Activated CD8-positive, alpha-beta memory T cell treated with anti-CD3 and anti-CD28 coated beads for 4 hours (primary cell): ENCODE results near the gene GRB14.
"Not testable (repeated sequence)": the region's sequence is repeated elsewhere in the genome, so short reads cannot be mapped to it uniquely, and the experiment has no call there.

Source experiments
- DNase-seq, 2 donors: peaks; one replicate each; pipeline ENCODE4 v3.0.0-alpha.2; 2020; ENCODE audit warnings: low read depth in 2 of 2

The GRB14 gene

DNA sequence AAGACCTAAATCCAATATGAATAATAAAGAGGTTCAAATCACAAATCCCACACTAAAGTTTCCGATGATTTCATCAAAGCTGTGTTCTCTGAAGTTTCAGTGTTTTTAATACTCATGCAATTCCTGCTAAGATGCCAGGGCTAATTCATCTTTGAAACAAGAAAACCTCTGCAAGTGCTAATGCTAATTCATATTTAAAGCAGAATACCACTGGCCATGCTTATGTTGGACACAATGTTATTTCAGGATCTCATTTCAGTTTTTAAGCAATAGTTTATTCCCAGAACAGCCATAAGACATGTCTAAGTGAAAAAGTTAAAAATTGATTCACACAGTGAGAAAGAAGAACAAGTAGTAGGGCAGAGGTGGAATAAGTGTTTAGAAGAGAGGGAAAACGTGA lies 62.8 kb downstream of the GRB14 start:
- DNase-seq: no peak

DNA sequence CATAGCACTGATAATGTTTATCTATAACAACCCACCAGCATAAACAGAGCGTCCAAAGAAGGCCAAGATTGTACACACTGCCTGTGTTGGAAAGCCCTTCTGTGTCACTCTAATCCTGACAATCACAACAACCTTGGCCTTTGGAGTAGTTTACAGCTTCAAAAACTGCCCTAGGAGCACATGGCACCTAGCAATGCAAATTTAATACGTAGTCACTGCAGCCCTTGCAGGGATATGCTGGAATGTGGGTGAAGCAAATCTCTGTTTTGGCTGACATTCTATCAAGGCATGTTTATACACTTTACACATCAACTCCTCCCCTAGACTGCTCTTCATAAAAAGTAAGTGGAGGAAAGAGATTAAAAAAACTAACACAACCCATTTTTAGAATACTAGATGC lies 66.8 kb downstream of the GRB14 start:
- DNase-seq: no peak

DNA sequence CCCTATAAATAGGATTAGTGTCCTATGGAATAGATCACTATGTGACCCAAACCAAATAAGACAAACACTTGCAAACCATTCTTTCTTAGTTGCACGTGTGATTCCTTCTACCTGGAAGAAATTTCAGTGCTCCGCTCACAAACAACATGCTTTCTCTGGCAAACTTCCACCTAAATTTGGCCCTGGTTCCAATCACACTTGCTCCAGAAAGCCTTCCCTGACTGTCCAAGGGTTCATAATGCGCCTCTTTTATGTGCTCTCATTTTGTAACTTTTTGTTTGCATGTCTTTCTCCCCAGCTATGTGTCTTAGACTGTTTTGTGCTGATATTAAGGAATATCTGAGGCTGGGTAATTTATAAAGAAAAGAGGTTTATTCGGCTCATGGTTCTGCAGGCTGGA lies 69.8 kb downstream of the GRB14 start:
- DNase-seq: no peak

DNA sequence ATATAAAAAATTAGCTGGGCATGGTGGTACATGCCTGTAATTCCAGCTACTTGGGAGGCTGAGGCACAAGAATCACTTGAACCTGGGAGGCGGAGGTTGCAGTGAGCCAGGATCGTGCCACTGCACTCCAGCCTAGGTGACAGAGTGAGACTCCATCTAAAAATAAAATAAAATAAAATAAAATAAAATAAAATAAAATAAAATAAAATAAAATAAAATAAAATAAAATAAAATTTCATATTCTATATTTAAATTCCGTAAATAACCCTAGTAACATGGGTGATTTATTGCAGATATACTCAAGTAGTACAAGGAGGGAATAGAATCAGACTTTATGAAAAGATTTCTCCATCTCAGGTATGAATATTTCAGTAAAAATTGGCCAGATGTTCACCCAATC lies 71.6 kb downstream of the GRB14 start:
- not testable (repeated sequence) for DNase-seq

DNA sequence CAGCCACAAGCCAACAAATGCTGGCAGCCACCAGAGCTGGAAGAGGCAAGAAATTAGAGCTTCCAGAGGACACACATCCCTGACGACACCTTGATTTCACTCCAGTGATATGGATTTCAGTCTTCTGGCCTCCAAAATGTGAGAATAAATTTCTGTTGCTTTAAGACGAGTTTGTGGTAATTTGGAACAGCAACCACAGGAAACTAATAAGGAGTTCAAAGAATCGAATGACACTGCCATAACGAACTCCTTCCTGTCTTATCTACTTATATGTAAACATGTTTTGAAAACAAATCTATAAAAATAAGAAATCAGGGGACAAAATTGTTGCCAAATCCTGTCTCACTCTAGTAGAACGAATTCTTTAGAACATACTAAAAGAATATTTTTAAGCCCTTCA lies 75.8 kb downstream of the GRB14 start:
- no peak for DNase-seq

DNA sequence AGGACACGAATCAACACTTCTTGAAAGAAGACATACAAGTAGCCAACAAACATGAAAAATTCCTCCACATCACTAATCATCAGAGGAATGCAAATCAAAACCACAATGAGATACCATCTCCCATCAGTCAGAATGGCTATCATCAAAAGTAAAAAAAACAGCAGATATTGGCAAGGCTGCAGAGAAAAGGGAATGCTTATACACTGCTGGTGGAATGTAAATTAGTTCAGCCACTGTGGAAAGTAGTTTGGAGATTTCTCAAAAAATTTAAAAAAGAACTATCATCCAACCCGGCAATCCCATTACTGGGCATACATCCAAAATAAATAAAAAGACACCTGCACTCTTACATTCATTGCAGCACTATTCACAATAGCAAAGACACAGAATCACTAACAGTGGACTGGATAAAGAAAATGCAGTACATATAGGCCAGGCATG lies 78.7 kb downstream of the GRB14 start:
- DNase-seq: no peak

DNA sequence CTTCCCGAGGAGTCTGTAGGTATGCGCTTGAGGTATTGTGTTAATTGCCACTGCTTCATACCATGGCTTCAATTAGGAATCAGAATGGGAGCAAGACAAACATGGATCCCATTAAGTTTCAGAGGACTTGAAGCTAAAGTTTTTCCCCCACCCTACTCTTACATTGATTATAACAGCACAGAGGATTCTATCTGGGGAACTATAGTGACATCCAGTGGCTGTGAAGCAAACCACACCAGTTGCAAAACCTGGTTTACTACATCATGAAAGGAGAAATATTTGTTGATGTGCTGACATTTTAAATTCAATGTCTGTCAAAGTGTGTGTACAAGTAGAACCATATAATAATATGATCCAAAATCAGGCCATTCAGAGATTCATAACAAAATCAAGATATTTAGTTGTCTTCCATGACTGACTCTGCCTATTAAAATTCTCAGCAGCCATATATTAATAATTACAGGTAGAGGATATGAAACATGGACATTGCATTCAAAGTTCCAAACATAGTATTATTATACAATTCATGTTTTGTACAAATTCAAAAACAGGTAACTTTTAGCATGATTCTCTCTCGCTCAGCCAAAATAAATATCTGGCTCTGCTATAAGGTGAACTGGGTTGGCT lies 82.9 kb downstream of the GRB14 start:
- DNase-seq: no peak

DNA sequence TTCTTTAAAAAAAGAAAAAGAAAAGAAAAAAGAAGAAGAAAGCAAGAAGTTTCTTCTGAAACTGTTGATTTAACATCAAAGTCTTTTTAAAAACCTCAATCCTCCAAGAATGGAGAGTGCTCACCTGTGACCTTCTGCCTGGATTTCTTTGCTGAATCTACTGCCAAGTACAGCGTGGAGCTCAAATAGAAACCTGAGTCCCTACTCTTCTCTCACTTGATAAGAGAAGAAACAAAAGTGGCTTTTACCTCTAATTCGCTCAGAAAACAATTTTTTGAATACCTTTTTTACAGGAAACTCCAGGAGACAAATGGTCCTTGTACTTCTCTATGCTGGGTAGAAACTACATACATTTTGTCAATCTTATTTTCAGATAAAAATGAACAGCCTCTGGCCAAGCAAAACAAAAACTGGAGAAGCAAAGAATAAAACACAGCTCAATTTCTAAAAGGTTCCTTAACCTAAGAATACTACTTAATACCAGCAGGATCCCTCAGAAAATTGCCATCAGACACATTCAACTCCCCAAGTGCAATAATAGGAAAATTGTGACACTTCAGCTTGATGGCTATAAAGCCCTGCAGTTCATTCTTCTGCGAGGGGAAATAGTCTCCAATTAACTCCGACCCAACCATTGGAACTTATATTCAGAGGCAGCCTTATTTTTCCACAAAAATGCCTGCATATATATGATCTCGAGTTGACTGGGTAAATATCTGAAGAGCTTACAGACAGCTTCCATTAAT lies 85.8 kb downstream of the GRB14 start:
- DNase-seq: no peak

DNA sequence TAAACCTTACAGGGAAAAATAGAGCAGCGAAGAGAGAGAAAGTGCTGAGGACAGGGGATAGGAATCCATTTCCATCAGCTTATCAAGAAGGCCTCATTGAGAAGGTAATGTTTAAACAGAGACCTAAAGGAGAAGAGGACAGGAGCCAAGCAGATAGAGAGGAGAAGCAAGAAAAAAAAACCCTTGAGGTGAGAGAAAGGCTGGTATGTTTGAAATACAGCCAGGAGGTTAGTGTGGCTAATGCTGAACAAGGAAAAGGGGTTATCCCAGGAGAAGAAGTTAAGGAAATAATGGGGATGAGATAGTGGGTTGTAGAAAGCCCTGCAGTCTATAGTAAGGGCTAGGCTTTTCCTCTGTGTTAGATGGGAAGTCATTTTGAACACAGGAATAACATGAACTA lies 90.8 kb downstream of the GRB14 start:
- DNase-seq: no peak

DNA sequence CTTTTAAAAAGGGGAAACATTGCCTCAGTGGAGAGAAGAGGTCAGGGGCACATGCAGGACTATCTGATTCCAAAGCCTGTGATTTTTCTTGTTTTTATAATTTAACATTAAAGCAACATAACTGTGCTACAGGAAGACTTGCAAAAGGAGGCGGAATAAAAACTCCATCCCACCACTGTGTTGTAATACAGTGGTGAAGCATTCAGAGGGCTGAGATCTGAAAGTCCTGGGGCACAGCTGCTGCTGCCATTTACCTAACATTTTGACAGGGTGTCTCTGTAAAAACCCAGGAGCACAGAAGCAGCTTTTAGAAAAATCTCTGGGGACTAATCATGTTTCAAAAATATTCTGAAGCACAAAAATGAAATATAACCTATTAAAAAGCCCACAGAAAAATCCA lies 97.6 kb downstream of the GRB14 start:
- no peak for DNase-seq

DNA sequence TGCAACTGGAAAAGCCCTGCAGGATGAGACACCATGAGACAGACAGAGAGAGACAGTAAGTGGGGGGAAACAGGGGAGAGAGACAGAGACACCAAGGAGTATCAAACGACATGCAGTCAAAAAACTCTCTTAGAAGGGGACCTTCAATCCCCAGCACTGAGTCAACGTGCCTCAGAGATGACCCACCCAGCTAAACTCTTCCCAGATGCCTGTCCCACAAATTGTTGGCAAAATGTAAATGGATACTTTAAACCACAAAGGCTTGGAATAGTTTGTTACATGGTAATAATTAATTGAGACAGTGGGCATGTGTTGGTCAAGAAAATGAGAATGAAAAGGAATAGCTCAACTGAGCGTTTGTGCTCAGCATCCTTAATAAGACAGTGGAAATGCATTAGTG lies 98.3 kb downstream of the GRB14 start:
- no peak for DNase-seq

DNA sequence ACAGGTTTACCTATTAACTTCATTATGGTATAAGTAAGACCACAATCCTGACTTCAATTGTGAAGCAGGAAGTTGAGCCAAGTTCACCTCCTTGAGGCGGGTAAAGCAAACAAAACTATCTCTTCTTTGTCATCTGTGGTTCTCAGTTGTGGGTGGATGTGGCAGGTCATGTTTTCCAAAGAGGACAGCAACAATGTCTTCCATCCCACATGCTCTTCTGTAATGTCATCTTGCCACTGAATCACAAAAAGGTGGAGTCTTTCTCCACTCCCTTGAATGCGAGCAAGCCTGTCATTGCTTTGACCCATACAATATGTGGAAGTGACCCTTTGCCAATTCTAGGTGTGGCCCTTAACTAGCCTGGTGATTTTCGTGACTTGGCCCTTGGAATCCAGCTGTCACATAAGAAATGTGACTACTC lies 98.7 kb downstream of the GRB14 start:
- DNase-seq: no peak

DNA sequence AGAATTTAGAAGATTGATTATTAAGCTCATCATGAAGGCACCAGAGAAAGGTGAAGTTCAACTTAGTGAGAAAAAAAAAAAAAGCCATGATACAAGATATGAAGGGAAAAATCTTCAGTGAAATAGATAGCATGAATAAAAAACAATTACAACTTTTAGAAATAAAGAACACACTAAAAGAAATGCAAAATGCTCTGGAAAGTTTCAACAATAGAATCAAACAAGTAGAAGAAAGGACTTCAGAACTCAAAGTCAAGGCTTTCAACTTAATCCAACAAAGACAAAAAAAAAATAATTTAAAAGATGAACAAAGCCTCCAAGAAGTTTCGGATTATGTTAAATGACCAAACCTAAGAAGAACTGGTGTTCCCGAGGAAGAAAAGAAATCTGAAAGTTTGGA lies 105.5 kb downstream of the GRB14 start:
- no peak for DNase-seq

DNA sequence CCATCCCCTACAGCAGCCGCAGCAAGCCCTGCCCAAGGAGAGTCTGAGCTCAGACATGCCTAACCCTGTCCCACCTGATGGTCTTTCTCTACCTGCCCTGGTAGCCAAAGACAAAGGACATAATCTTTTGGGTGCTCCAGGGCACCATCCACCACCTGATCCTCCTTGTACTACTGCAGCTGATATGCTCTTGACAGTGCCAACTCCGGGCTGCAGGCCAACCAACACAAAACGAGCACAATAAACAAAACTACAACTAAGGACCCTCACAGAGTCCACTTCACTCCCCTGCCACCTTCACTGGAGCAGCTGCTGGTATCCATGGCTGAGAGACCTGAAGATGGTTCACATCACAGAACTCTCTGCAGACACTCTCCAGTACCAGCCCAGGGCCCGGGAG lies 106.3 kb downstream of the GRB14 start:
- DNase-seq: no peak

DNA sequence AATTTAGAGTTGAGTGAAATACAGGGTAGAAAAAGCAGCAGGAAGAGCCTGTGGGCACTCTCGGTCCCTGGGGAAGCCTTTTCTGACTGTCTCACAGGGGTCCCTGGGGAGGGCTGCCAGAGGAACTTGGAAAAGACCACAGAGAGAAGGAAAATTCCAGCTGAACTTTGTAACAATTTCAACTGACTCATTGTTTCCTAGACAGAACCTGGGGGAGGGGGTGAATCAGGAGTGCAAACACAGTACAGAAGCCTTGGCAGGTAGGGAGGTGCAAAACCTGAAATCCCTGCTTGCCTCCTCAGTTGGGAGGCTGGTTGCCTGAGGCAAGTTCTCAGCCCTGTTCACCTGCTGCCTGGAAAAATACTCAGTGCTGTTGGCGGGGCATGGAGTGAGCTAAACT lies 106.8 kb downstream of the GRB14 start:
- no peak for DNase-seq

DNA sequence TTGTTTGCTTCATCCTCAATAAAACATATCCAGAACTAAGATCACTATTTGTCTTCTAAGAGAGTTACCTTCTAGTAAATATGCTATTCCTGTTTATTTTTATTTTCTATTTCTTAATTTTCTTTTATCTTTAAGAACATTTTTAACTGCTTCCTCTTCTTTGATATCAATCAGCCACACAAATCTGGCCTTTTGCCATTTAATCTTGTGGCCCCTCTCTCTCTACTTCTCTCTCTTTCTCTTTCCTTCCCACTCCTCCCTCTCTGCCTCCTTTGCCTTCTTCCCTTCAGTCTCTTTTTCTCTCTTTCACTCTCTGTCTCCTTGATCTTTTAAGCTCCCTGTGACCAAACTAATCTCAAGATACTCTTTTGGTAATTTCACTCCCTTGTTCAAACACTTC lies 108.4 kb downstream of the GRB14 start:
- no peak for DNase-seq

DNA sequence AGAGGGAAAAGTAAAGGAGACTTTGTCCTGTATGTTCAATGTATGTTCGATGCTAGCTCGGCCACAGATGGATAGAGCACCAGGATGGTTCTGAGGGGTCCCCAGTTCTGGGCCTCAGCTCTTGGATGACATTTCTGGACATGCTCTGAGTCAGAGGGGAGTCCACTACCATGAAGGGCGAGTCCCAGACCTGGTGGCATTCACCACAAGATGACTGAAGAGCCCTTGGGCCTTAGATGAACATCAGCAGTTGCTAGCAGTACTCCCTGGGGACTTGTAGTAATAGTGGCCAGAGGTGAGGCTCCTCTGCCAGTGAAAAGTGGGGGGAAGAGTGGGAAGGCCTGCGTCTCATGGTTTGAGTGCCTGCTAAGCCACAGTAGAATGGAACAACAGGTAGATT lies 109.5 kb downstream of the GRB14 start:
- DNase-seq: no peak

DNA sequence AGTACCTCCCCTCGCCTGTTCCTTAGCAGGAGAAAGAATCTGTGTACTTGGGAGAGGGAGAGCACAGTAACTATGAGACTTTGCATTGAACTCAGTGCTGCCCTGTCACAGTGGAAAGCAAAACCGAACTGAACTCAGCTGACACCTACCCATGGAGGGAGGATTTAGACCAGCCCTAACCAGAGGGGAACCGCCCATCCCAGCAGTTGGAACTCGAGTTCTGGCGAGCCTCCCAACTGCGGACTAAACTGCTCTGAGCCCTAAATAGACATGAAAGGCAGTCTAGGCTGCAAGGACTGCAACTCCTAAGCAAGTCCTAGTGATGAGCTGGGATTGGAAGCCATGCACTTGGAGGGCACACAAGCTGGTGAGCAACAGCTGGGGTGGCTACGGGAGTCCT lies 110.4 kb downstream of the GRB14 start:
- no peak for DNase-seq

DNA sequence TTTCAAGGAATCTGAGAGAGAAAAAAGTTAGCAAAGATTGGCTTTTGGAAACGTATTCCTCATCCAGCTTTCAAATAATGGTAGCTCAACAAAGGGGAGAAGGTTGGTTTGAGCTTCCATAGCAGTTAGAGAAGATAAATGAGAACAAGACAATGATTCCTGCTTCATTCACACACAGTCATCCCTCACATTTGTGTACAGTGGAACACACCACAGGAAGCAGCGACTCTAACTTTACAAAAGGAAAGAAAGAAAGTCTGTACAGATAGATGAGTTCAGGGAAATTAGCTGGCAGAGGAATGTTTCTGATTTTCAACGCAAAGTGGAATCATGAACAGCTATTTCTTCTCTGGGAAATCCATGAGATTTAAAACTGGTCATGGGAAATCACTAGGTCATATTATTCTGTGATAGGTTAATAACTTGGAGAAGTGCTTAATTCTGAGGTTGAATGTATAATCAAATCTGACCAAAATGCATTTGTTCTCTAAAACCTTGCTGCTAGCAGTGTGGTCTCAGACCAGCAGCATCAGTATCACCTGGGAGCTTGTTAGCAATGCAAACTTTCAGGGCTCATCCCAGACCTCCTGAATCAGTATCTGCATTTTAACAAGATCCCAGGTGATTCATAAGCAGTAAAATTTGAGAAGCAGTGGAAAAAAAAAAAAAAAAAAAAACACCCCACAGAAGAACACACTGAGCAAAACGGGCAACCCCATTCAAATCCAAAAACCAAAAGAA lies 112.0 kb downstream of the GRB14 start:
- no peak for DNase-seq

DNA sequence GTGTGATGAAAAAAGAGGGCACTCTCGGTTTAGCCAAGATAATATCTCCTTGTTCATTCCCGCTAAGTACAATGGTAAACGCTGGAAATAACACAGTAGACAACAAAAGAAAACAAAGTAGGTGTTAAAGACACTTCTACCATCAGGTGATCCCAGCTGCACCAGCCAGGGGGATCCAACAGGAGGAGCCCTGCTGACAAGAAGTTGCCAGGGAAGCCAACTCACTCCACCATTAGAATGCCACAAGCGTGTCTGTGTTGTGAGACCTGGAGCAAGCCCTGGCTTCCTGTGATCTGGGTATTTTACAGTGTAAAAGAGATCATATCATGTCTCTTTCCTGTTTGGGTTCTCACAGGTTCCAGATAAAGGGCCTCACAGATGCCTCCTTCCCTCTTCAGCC lies 117.0 kb downstream of the GRB14 start:
- no peak for DNase-seq

DNA sequence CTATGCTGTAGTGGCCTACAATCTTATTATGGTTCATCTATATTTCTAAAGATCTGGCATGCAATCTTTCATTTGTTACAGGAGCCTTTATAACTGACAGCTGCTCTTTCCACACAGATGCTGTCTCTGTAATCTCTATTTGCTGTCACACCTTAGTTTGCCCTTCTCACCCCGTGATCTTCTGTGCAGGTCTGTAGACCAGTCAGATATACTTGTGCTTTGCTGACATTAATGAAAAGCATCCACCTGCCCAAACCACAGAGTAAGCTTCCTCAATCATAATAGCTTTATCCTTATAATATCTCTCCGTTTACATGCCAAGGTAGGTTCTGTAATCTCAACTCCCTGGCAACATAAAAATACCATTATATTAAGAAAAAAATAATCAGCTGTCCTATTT lies 122.4 kb downstream of the GRB14 start:
- no peak for DNase-seq

DNA sequence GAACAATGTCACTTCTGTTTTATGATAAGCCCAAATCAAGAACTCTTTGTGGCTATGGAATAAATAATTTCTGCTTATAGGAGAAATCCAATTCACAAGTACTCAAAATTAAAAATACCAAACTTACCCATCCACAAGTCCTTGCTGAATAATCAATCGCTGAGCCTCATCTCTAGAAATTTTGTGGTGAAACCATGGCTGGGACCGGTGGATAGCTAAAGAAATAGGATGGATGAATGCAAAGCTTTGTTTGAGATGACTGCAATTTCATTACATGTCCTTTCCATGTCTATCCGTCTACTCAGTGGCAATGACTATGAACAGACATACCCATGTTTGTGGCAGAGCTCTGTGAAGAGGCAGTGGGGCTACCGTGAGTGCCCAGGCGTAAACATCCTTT lies 124.4 kb downstream of the GRB14 start:
- DNase-seq: no peak

DNA sequence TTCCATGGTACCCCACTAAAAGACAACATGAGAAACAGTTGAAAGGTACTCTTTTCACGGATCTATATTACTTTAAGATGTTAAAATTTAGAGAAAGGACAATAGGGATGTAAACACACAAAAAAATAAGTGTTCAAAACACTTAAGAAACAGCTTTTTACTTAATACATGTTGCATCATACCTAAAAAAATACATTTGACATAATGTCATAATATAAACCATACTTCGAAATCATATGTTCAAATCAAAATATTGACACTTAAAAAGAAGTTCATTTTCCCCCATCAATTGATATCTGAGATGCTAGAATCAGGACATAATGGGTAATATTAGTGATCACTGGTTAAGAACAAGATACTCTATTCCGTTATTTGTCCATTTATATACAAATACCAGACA lies 124.9 kb downstream of the GRB14 start:
- DNase-seq: no peak
